T-cell (primary cell): Measurements from ENCODE around the gene URI1. TPM values are rescaled to one million over a fixed set of nuclear protein-coding genes. Genes with fewer than 3 reads are reported as not detected.

Experiments used
- ATAC-seq, 4 experiments: fragments of 200-7000 bp in 3 of 4; fragments of 150-1000 bp in 1 of 4; cut with Tn5 transposase; replicated peaks in 1 of 4; 1 replicate in 3 of 4; 2 replicates in 1 of 4; pipeline ENCODE4 v1.10.0; 2021; ENCODE audit warnings: moderate library complexity in 3 of 4, mild to moderate bottlenecking in 2 of 4, moderate number of reproducible peaks in 1 of 4
- CTCF ChIA-PET, 2 donors: fragments of 300-600 bp; sonication (Branson Sonifier 250); formaldehyde crosslinking; loops; one replicate each; lab custom pipeline; 2022; ENCODE audit warnings: antibody characterized with exemption in 2 of 2; lab: Charles Lee
- POLR2A ChIA-PET, 2 donors: fragments of 300-600 bp; sonication (Branson Sonifier 250); formaldehyde crosslinking; loops; one replicate each; lab custom pipeline; 2022; ENCODE audit warnings: antibody characterized with exemption in 2 of 2; lab: Charles Lee
- DNase-seq, 35 experiments: peaks; one replicate each; pipeline versions ENCODE4 v3.0.0 to v3.0.0-alpha.2; 2013 to 2023
- H3K27ac ChIP-seq: one replicate; pipeline ENCODE4 v1.5.1; 2013; ENCODE audit warnings: low read length
- H3K27me3 ChIP-seq, 2 experiments: replicated peaks in 1 of 2; 1 replicate in 1 of 2; 2 replicates in 1 of 2; pipeline versions ENCODE4 v1.6.1 to v1.7.0; 2013; ENCODE audit warnings: low read length in 1 of 2, mixed read lengths in 1 of 2; ENCODE audit not compliant: control insufficient read depth in 2 of 2, insufficient read depth in 2 of 2; ENCODE audit errors: extremely low read depth in 1 of 2
- H3K36me3 ChIP-seq, 2 donors: 1 replicate in 1 of 2; 2 replicates in 1 of 2; pipeline versions ENCODE4 v1.6.1 to v1.7.0; 2013; ENCODE audit warnings: low read length in 1 of 2; ENCODE audit not compliant: control insufficient read depth in 2 of 2, insufficient read depth in 1 of 2; ENCODE audit errors: extremely low read depth in 1 of 2
- H3K4me1 ChIP-seq, 2 experiments: 1 replicate in 1 of 2; 2 replicates in 1 of 2; pipeline versions ENCODE4 v1.6.1 to v1.7.0; 2013; ENCODE audit warnings: low read length in 2 of 2, mixed read lengths in 1 of 2; ENCODE audit not compliant: insufficient read depth in 2 of 2, control insufficient read depth in 1 of 2; ENCODE audit errors: extremely low read depth in 1 of 2
- H3K4me3 ChIP-seq, 2 donors: 1 replicate in 1 of 2; 2 replicates in 1 of 2; pipeline versions ENCODE4 v1.5.1 to v1.7.0; 2013; ENCODE audit warnings: mild to moderate bottlenecking in 2 of 2, low read length in 1 of 2, moderate library complexity in 1 of 2; ENCODE audit not compliant: control insufficient read depth in 1 of 2; ENCODE audit errors: extremely low read depth in 1 of 2
- H3K9me3 ChIP-seq: 2 replicates; pipeline ENCODE4 v1.7.0; 2013
- H3K27ac Mint-ChIP-seq, 2 donors: one replicate each; pipeline ENCODE4 v1.8.0; 2020 to 2021; ENCODE audit warnings: mild to moderate bottlenecking in 2 of 2, mixed read lengths in 2 of 2
- H3K27me3 Mint-ChIP-seq, 2 donors: one replicate each; pipeline ENCODE4 v1.8.0; 2021 to 2022; ENCODE audit warnings: mixed read lengths in 2 of 2
- H3K36me3 Mint-ChIP-seq: one replicate; pipeline ENCODE4 v1.8.0; 2021; ENCODE audit warnings: mixed read lengths
- H3K4me1 Mint-ChIP-seq, 3 donors: one replicate each; pipeline ENCODE4 v1.8.0; 2020 to 2022; ENCODE audit warnings: mixed read lengths in 3 of 3, mild to moderate bottlenecking in 1 of 3
- H3K4me3 Mint-ChIP-seq, 3 donors: one replicate each; pipeline ENCODE4 v1.8.0; 2020 to 2022; ENCODE audit warnings: mild to moderate bottlenecking in 3 of 3, mixed read lengths in 3 of 3, moderate library complexity in 3 of 3
- H3K9me3 Mint-ChIP-seq, 3 donors: one replicate each; pipeline ENCODE4 v1.8.0; 2020 to 2022; ENCODE audit warnings: mixed read lengths in 3 of 3
- WGBS: methylation state at CpG from one replicate; pipeline ENCODE4 v1.1.5; 2013; ENCODE audit warnings: missing lambda C conversion rate; ENCODE audit not compliant: insufficient coverage; 5-methylcytosine and 5-hydroxymethylcytosine counted together
- total RNA-seq, 35 experiments: library from RNA in 6 of 35; stranded (reverse) in 6 of 35; fragments of 120-200 nt in 1 of 35; gene quantifications; one replicate each; pipeline versions ENCODE4 v1.2.1 to v1.2.4 and lab custom pipeline; 2013 to 2026

Gene URI1
- total RNA-seq, 5 donors from 2014 or later (not counting 1 experiment from before 2014, with no cell fraction given), result 69.0 to 84.8 (median 75.7) TPM

DNA sequence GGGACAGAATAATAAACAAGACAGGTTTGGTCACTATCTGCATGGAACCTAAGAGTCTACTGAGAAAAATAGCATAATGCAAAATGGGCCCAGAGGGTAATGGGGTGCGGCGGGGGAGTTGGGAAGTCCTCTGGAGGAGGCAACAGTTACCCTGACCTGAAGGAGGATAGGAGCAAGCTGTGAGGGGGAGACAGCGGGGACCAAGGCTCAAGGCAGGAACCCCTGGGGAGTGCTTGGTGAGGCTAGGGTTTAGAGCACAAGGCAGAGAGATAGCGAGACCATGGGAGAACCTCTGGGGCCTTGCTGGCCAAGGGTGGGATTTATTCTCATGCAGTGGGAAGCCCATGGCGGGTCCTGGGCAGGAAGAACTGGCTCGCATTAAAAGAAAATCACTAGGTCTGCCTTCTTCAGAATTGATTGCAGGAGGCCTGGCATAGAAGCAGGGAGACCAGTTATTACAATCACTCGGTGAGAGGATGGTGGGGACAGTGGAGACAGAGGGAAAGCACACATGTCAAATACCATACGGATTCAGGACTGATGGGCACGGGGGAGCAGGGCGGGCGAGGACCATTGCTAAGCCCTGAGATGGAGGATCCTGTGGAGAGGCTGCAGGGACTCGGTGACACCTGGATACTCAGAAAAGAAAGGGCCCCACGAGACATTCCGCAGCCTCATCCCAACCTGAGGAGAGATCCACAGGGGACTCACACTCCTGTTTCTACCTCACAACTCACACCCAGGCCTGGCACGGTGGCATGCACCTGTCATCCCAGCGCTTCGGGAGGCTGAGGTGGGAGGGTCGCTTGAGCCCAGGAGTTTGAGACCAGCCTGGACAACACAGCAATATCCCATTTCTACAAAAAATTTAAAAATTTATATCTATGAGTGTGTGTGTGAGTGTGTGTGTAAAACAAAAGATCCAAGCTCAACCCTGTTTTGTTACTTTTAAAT lies 110.4 kb downstream of the URI1 start:
- Mint-ChIP-seq H3K27ac (no peak overlapping the region), H3K4me3 (no peak overlapping the region), H3K9me3 (no peaks in the 10 kb centered on the region), H3K27me3 (no peaks in the 10 kb centered on the region), H3K4me1 (peaks cover 1 to 11% (median 7%) of the 10 kb centered on the region in 3 donors), H3K36me3 (no peaks in the 10 kb centered on the region)
- WGBS, result 95% methylated on average over 7 of the region's 18 CpGs
- CTCF ChIA-PET, result no interaction called here
- Histone ChIP-seq H3K36me3 (no peaks in the 10 kb centered on the region), H3K4me1 (no peaks in the 10 kb centered on the region), H3K27ac (no peak overlapping the region), H3K9me3 (no peaks in the 10 kb centered on the region), H3K27me3 (no peaks in the 10 kb centered on the region), H3K4me3 (no peak overlapping the region)
- POLR2A ChIA-PET, result interaction anchor here in 1 of 2 donors (0.6 kb wide), 1 partner anchor 162 kb away, joined by 3 read pairs; no protein-coding TSS in a partner anchor
- DNase-seq, result no peak
- no peak for ATAC-seq

DNA sequence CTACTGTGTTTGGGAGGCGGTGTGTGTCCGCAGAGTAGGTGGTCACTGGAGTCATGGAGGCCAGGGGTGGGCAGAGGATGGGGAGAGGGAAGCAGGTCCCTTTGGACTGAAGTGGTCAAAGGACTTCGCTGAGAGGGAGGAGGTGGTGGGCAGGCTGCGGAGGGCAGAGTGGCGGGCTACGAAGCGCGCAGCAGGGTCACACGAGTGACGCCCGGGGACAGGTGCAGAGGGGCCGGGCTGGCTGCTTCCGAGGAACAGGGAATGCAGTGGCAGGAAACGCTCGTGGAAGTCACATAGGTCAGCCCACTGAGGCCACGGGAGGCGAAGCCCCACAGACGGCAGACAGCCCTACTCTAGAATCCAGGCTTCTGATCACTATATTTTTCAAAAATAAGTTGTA lies 111.5 kb downstream of the URI1 start:
- no peak overlapping the region for H3K27ac ChIP-seq
- ATAC-seq (no peak), DNase-seq (no peak)
- no peaks in the 10 kb centered on the region for H3K9me3 Mint-ChIP-seq
- H3K36me3 Mint-ChIP-seq, result no peaks in the 10 kb centered on the region
- peaks cover 0 to 11% (median 4%) of the 10 kb centered on the region in 3 donors for H3K4me1 Mint-ChIP-seq
- H3K27me3 Mint-ChIP-seq, result peaks cover 0 to 3% of the 10 kb centered on the region in 2 donors
- no peaks in the 10 kb centered on the region for H3K27me3 ChIP-seq
- H3K4me3 ChIP-seq, result no peak overlapping the region
- H3K27ac Mint-ChIP-seq, result no peak overlapping the region
- ChIA-PET CTCF (no interaction called here), POLR2A (interaction anchor here in 1 of 2 donors (0.6 kb wide), 1 partner anchor 163 kb away, joined by 3 read pairs; no protein-coding TSS in a partner anchor)
- no peaks in the 10 kb centered on the region for H3K36me3 ChIP-seq
- no peak overlapping the region for H3K4me3 Mint-ChIP-seq
- WGBS, result 83% methylated on average over 6 of the region's 18 CpGs
- H3K4me1 ChIP-seq, result no peaks in the 10 kb centered on the region
- H3K9me3 ChIP-seq, result no peaks in the 10 kb centered on the region

GRCh38 chr19:30054210-30054609 lies 112.2 kb downstream of the URI1 start:
- no peaks in the 10 kb centered on the region for H3K9me3 ChIP-seq
- H3K36me3 ChIP-seq, result no peaks in the 10 kb centered on the region
- no peaks in the 10 kb centered on the region for H3K36me3 Mint-ChIP-seq
- no peak overlapping the region for H3K4me3 Mint-ChIP-seq
- no peaks in the 10 kb centered on the region for H3K4me1 ChIP-seq
- ChIA-PET POLR2A (no interaction called here), CTCF (no interaction called here)
- no peak for DNase-seq
- peaks cover 0 to 3% of the 10 kb centered on the region in 2 donors for H3K27me3 Mint-ChIP-seq
- H3K4me1 Mint-ChIP-seq, result peaks cover 0 to 11% (median 0%) of the 10 kb centered on the region in 3 donors
- H3K4me3 ChIP-seq, result no peak overlapping the region
- no peak for ATAC-seq
- no peaks in the 10 kb centered on the region for H3K9me3 Mint-ChIP-seq
- no CpG with 5 or more reads among the region's 2 CpGs for WGBS
- no peak overlapping the region for H3K27ac ChIP-seq
- no peaks in the 10 kb centered on the region for H3K27me3 ChIP-seq
- no peak overlapping the region for H3K27ac Mint-ChIP-seq

- H3K27ac Mint-ChIP-seq, result no peak overlapping the region
- no CpG with 5 or more reads among the region's 2 CpGs for WGBS
- Histone ChIP-seq H3K4me1 (no peaks in the 10 kb centered on the region), H3K27me3 (no peaks in the 10 kb centered on the region), H3K36me3 (no peaks in the 10 kb centered on the region), H3K9me3 (no peaks in the 10 kb centered on the region), H3K4me3 (no peak overlapping the region), H3K27ac (no peak overlapping the region)
- peaks cover 0 to 8% (median 0%) of the 10 kb centered on the region in 3 donors for H3K4me1 Mint-ChIP-seq
- peaks cover 0 to 3% of the 10 kb centered on the region in 2 donors for H3K27me3 Mint-ChIP-seq
- no peak overlapping the region for H3K4me3 Mint-ChIP-seq
- DNase-seq, result no peak
- ChIA-PET POLR2A (no interaction called here), CTCF (no interaction called here)
- no peaks in the 10 kb centered on the region for H3K36me3 Mint-ChIP-seq
- no peak for ATAC-seq
- H3K9me3 Mint-ChIP-seq, result no peaks in the 10 kb centered on the region
Measured at GRCh38 chr19:30056580-30056979, 114.5 kb downstream of the URI1 start.

DNA sequence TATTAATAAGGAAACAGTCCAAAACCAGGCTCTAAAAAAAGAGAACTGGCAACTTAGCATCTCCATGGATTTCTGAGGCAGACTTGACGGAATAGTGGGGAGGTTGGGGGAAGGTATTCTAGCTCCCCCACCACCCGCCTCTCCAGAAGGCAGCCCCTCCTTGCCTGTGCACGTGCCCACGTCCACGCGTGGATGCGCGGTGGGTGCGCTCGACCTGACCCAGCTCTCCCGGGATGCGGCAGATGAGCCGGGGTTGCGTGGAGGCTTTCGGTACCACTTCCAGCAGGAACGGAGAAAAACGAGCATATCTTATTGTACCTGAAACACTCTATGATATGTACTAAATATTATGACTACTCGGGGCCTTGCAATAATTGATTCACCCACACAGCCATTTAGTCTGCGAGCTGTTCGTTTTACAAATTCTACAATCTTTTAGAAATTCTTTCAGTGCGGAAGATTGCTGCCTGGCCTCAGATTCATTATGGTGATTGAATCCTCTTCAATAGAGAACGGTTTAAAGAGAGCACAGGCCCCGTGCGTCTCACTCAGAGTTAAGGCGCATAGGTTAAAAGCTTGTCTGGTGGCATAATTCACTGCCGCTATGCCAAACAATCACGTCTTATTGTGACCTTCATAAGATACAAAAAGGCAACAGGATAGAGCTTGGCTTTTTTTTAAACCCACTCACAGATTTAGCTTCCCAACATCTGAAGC lies 117.9 kb downstream of the URI1 start:
- peaks cover 0 to 21% of the 10 kb centered on the region in 2 experiments for H3K27me3 ChIP-seq
- H3K9me3 ChIP-seq, result no peaks in the 10 kb centered on the region
- Mint-ChIP-seq H3K9me3 (no peaks in the 10 kb centered on the region), H3K4me3 (no peak overlapping the region), H3K27me3 (peaks cover 0 to 3% of the 10 kb centered on the region in 2 donors), H3K27ac (no peak overlapping the region), H3K36me3 (no peaks in the 10 kb centered on the region), H3K4me1 (no peaks in the 10 kb centered on the region)
- ChIA-PET CTCF (no interaction called here), POLR2A (no interaction called here)
- no peak for ATAC-seq
- H3K4me3 ChIP-seq, result no peak overlapping the region
- DNase-seq, result no peak
- no peaks in the 10 kb centered on the region for H3K4me1 ChIP-seq
- WGBS, result 92% methylated on average over 17 of the region's 27 CpGs
- H3K27ac ChIP-seq, result no peak overlapping the region
- H3K36me3 ChIP-seq, result no peaks in the 10 kb centered on the region

DNA sequence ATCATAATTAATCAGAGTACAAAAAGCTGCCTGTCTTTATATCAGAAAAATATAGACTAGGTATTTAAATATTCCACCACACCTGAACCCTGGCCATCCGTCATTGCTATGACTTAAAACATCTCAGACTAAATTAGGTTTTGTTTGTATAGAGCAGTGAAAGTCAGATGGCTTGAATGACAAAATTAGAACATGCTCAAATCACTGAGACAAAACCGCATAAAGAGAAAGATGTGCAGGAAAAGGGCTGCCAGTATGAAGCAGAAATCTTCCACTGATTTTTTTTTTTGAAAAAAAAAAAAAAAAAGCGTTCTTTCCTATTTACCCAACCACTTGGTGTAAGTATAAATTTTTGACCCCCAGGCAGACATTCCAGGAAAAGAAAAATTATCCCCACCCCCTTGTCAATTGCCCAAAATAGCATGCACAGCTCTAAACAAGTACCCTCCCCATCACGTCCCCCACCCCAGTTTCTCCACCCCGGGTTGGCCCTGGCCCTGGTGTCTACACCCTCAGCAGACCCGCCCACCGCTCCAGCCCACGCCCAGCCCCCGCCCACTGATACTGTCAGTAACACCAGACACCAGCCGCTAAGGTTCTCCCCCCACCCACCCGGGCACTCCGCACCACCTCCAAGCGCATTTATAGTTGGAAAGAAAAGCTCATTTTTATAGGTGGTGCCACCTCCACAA lies 118.6 kb downstream of the URI1 start:
- H3K27me3 ChIP-seq, result peaks cover 0 to 28% of the 10 kb centered on the region in 2 experiments
- 70% methylated on average over 2 of the region's 13 CpGs for WGBS
- ChIA-PET CTCF (no interaction called here), POLR2A (no interaction called here)
- ATAC-seq, result no peak
- no peak for DNase-seq
- Mint-ChIP-seq H3K36me3 (no peaks in the 10 kb centered on the region), H3K9me3 (no peaks in the 10 kb centered on the region), H3K27me3 (peaks cover 0 to 3% of the 10 kb centered on the region in 2 donors), H3K4me1 (no peaks in the 10 kb centered on the region), H3K4me3 (no peak overlapping the region), H3K27ac (no peak overlapping the region)
- no peaks in the 10 kb centered on the region for H3K36me3 ChIP-seq
- no peak overlapping the region for H3K4me3 ChIP-seq
- H3K27ac ChIP-seq, result no peak overlapping the region
- H3K9me3 ChIP-seq, result no peaks in the 10 kb centered on the region
- H3K4me1 ChIP-seq, result no peaks in the 10 kb centered on the region
